GM23338 (cell line): Measurements from ENCODE around the gene GATAD2A. TPM values are rescaled to one million over a fixed set of nuclear protein-coding genes. Genes with fewer than 3 reads are reported as not detected.
A peak's percentile ranks its signal among the peaks of the same experiment; 100 is the strongest.

Experiments
- ATAC-seq: fragments of 200-7000 bp; cut with Tn5 transposase; 3 replicates; pipeline ENCODE4 v1.9.1; 2020
- DNase-seq: peaks from one replicate; pipeline ENCODE4 v3.0.0-alpha.2; 2015; ENCODE audit warnings: low spot score
- H2AFZ ChIP-seq: fragments of 200-600 bp; sonication (generic); 2 replicates; pipeline ENCODE4 v1.8.0; 2016; ENCODE audit warnings: antibody characterized with exemption, mild to moderate bottlenecking, moderate library complexity
- H3F3A ChIP-seq: fragments of 200-600 bp; sonication (generic); replicated peaks from 2 replicates; pipeline ENCODE4 v1.8.0; 2017; ENCODE audit warnings: antibody characterized with exemption, mixed run types, low read depth
- H3K27ac ChIP-seq: fragments of 200-600 bp; sonication (generic); 2 replicates; pipeline ENCODE4 v1.6.1; 2016; ENCODE audit warnings: low read depth
- H3K27me3 ChIP-seq: fragments of 200-600 bp; sonication (generic); 2 replicates; pipeline ENCODE4 v1.8.0; 2016; ENCODE audit warnings: mild to moderate bottlenecking, mixed run types, moderate library complexity; ENCODE audit not compliant: insufficient read depth
- H3K36me3 ChIP-seq: fragments of 200-600 bp; sonication (generic); 2 replicates; pipeline ENCODE4 v1.8.0; 2016; ENCODE audit warnings: mild to moderate bottlenecking; ENCODE audit not compliant: insufficient read depth
- H3K4me1 ChIP-seq: fragments of 200-600 bp; sonication (generic); 2 replicates; pipeline ENCODE4 v1.8.0; 2016; ENCODE audit warnings: mild to moderate bottlenecking, moderate library complexity; ENCODE audit not compliant: insufficient read depth
- H3K4me2 ChIP-seq: fragments of 200-600 bp; sonication (generic); 2 replicates; pipeline ENCODE4 v1.7.1; 2017; ENCODE audit warnings: mixed run types
- H3K4me3 ChIP-seq: fragments of 200-600 bp; sonication (generic); 2 replicates; pipeline ENCODE4 v1.6.1; 2016; ENCODE audit warnings: mixed run types
- H3K79me2 ChIP-seq: fragments of 200-600 bp; sonication (generic); replicated peaks from 2 replicates; pipeline ENCODE4 v1.8.0; 2017; ENCODE audit warnings: mild to moderate bottlenecking; ENCODE audit not compliant: insufficient read depth
- H3K9me2 ChIP-seq: fragments of 200-600 bp; sonication (generic); 2 replicates; pipeline ENCODE4 v1.8.0; 2017; ENCODE audit not compliant: insufficient read depth
- H4K20me1 ChIP-seq: fragments of 200-600 bp; sonication (generic); replicated peaks from 2 replicates; pipeline ENCODE4 v1.8.0; 2017; ENCODE audit warnings: mild to moderate bottlenecking; ENCODE audit not compliant: insufficient read depth
- H3K27ac Mint-ChIP-seq: 2 replicates; pipeline ENCODE4 v1.8.0; 2020; ENCODE audit warnings: inconsistent platforms, mild to moderate bottlenecking, moderate library complexity, mixed read lengths
- H3K27me3 Mint-ChIP-seq: 3 replicates; pipeline ENCODE4 v1.8.0; 2022; ENCODE audit warnings: low read depth, mild to moderate bottlenecking, moderate library complexity, mixed read lengths, inconsistent platforms; ENCODE audit not compliant: insufficient read depth, poor library complexity
- H3K36me3 Mint-ChIP-seq: 3 replicates; pipeline ENCODE4 v1.8.0; 2021; ENCODE audit warnings: low read depth, mild to moderate bottlenecking, inconsistent platforms, moderate library complexity, mixed read lengths
- H3K4me1 Mint-ChIP-seq: 3 replicates; pipeline ENCODE4 v1.8.0; 2020; ENCODE audit warnings: mild to moderate bottlenecking, inconsistent platforms, mixed read lengths
- H3K4me3 Mint-ChIP-seq: 3 replicates; pipeline ENCODE4 v1.8.0; 2021; ENCODE audit warnings: moderate library complexity, mild to moderate bottlenecking, inconsistent platforms, mixed read lengths
- H3K9me3 Mint-ChIP-seq: 3 replicates; pipeline ENCODE4 v1.8.0; 2020; ENCODE audit warnings: moderate library complexity, mild to moderate bottlenecking, inconsistent platforms, mixed read lengths
- CTCF ChIP-seq, 2 experiments: fragments of 200-600 bp in 1 of 2; sonication (generic) in 1 of 2; conservative IDR thresholded peaks; 2 replicates each; pipeline versions ENCODE4 v1.5.1 to v1.6.1; 2016 to 2017; ENCODE audit warnings: antibody characterized with exemption in 2 of 2, low read depth in 2 of 2, mild to moderate bottlenecking in 2 of 2, moderate library complexity in 1 of 2
- JUNB ChIP-seq: IDR thresholded peaks from one replicate; pipeline ENCODE4 v1.6.1; 2016; ENCODE audit warnings: antibody characterized with exemption; ENCODE audit not compliant: unreplicated experiment
- NANOG ChIP-seq: IDR thresholded peaks from 2 replicates; pipeline ENCODE4 v1.6.1; 2016; ENCODE audit warnings: antibody characterized with exemption, borderline replicate concordance
- ZNF462 ChIP-seq: fragments of 250-450 bp; sonication (Bioruptor Pico); IDR thresholded peaks from 2 replicates; pipeline ENCODE4 v1.5.0; 2020; ENCODE audit warnings: mild to moderate bottlenecking, moderate library complexity
- polyA plus RNA-seq: library from polyadenylated mRNA; unstranded; fragments of >200 nt; fragmentation: Nextera tagmentation; extraction: Ambion mirVana; gene quantifications from 2 replicates; pipeline ENCODE4 v1.2.1, GENCODE V29; 2016
- total RNA-seq: library from RNA; depleted of rRNA; stranded (reverse); fragments of >200 nt; shearing (Covaris generic); gene quantifications from 2 replicates; pipeline ENCODE4 v1.2.3, GENCODE V29; 2014

GATAD2A gene
- total and polyA plus RNA-seq, 2 experiments from 2014 or later, result 40.0 to 151 TPM

GRCh38 chr19:19489804-19490204 is 84.3 kb downstream of the GATAD2A start (continued):
- no peak for TF ChIP-seq ZNF462 (CRISPR knock-in tag)
- TF ChIP-seq NANOG, result no peak
- TF ChIP-seq JUNB, result no peak

- H3K27me3 Mint-ChIP-seq, result peaks cover 24% of the 10 kb centered on the region
- no peak overlapping the region for H3K4me3 ChIP-seq
- H3K4me2 ChIP-seq, result no peak overlapping the region
- H2AFZ ChIP-seq, result no peak overlapping the region
- no peaks in the 10 kb centered on the region for H3K9me3 Mint-ChIP-seq
- TF ChIP-seq CTCF (conservative IDR thresholded peaks at IDR 0.05; ENCODE audit: low read depth in 2 of 2) (peak; percentile 89 to 93), JUNB (no peak)
- peak overlapping the region; percentile 89 for H3K27ac ChIP-seq
- H3K79me2 ChIP-seq, result peaks cover 47% of the 10 kb centered on the region
- peak overlapping the region; percentile 99 for H3K27ac Mint-ChIP-seq
- peaks cover 25% of the 10 kb centered on the region for H4K20me1 ChIP-seq
- peaks cover 50% of the 10 kb centered on the region for H3K4me1 Mint-ChIP-seq
- peaks cover 26% of the 10 kb centered on the region for H3F3A ChIP-seq
- no peak overlapping the region for H3K4me3 Mint-ChIP-seq
- H3K36me3 Mint-ChIP-seq, result peaks cover 40% of the 10 kb centered on the region
- peaks cover 5% of the 10 kb centered on the region; the same call in 1 of the 2 replicates for H3K36me3 ChIP-seq
- H3K9me2 ChIP-seq, result no peaks in the 10 kb centered on the region
- no peaks in the 10 kb centered on the region for H3K27me3 ChIP-seq
- H3K4me1 ChIP-seq, result peaks cover 26% of the 10 kb centered on the region
- ATAC-seq (peak; percentile 42), DNase-seq (peak; percentile 89)
Observed at GRCh38 chr19:19490214-19490968, 84.9 kb downstream of the GATAD2A start.
